Heart left ventricle (tissue), 13 donors: Measurements from ENCODE around the gene DNAH7.

Experiments used
- POLR2A ChIP-seq, 2 donors: fragments of 450-650 bp; IDR thresholded peaks; one replicate each; pipeline ENCODE4 v1.6.1; 2017; ENCODE audit warnings: antibody characterized with exemption in 2 of 2, mild to moderate bottlenecking in 2 of 2, moderate library complexity in 2 of 2
- TF ChIP-seq, protein P1 (sequence below), 12 donors: fragments of 200-600 bp; sonication (generic) in 4 of 12; IDR thresholded peaks; one replicate each; pipeline versions ENCODE4 v1.5.0 to v1.8.0; 2018 to 2022; ENCODE audit warnings: antibody characterized with exemption in 12 of 12, mild to moderate bottlenecking in 5 of 12
- donor health status: ischemic (EF 13 %, LVEDD 7.1; RV severe dilation, severe dysfunction).
- donor health status: DM: no; HTN: yes; CAD: no.
- donor health status: DM: no; HTN: no; CAD: no.
- donor health status: ischemic (EF 25% LVEDD 6.9; RV normal size, moderate dysfunction).
- donor health status: ischemic (EF 25% LVEDD 5.7; RV mildly dilated, moderate dysfunction).
- donor health status: ischemic (EF 35%, LVEDD 5.7; RV mildly dilated, moderate dysfunction).
- donor health status: nonischemic (EF 11% LVEDD 7.7; RV severe dilation, severe dysfunction).
- donor health status: DM: yes; HTN: yes; CAD: no.
- donor health status: PGD.
- donor health status: ischemic (EF 29% LVEDD 5.4; RV normal size, mild dysfunction).
- donor health status: nonischemic (EF 23%, LVEDD 6.1; RV moderate dilation, normal function).

DNA sequence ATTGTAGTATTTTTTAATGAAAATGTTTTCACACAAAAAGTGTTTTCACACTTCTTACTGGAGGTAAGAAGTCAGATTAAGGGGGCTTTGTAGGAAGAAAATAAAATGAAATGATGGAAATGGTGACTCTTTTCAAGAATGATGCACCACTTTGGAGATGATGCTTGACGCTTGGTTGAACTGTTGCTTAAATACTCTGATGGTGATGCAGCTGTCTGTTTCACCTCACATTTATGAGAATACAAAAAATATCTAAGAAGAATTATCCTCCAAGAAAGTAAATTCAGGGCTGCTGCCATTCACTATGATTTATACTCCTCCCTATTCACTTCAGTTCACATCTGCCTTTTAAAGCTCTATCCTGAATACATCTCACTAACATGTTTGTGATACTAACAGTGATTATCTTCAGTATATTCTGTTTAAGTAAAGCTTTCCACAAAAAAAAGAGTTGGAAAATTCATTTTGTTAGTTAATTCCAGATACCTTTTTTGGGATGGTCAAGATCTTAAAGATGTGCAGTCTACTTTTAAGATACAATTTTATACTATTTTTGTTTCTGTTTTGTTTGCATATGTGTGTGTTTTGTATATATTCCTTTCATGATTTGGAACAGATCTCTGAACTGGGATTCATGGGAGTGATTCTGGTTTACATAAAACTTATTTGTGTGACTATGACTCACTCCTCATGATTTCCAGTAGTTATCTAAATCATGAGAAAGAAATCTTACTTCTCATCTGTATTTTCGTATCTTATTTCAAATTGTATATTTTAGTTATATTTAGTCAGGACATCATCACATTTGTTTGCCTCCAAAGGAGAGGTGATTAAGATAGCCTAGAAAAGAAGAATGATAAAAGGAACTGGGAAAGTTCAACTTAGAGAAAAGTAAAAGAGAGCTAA is 358.5 kb downstream of the DNAH7 start:
- TF ChIP-seq POLR2A (IDR thresholded peaks at IDR 0.05), result no peak
- TF ChIP-seq, protein P1, sequence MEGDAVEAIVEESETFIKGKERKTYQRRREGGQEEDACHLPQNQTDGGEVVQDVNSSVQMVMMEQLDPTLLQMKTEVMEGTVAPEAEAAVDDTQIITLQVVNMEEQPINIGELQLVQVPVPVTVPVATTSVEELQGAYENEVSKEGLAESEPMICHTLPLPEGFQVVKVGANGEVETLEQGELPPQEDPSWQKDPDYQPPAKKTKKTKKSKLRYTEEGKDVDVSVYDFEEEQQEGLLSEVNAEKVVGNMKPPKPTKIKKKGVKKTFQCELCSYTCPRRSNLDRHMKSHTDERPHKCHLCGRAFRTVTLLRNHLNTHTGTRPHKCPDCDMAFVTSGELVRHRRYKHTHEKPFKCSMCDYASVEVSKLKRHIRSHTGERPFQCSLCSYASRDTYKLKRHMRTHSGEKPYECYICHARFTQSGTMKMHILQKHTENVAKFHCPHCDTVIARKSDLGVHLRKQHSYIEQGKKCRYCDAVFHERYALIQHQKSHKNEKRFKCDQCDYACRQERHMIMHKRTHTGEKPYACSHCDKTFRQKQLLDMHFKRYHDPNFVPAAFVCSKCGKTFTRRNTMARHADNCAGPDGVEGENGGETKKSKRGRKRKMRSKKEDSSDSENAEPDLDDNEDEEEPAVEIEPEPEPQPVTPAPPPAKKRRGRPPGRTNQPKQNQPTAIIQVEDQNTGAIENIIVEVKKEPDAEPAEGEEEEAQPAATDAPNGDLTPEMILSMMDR (IDR thresholded peaks at IDR 0.05), result no peak
